Left lung (tissue), 10 donors: ENCODE data around the gene MACROD2. TPM values are rescaled to one million over a fixed set of nuclear protein-coding genes. Genes with fewer than 3 reads are reported as not detected.

ENCODE experiments used
- ATAC-seq: fragments of 200-7000 bp; cut with Tn5 transposase; one replicate; pipeline ENCODE4 v1.9.1; 2020; ENCODE audit warnings: moderate library complexity
- DNase-seq, 4 donors: peaks; one replicate each; pipeline ENCODE4 v3.0.0-alpha.2; 2013 to 2020
- H3K27ac ChIP-seq, 2 donors: fragments of 200-600 bp; sonication (generic) in 1 of 2; one replicate each; pipeline versions ENCODE4 v1.5.0 to v1.8.0; 2020 to 2021
- H3K27me3 ChIP-seq, 2 donors: fragments of 200-600 bp; sonication (generic) in 1 of 2; one replicate each; pipeline versions ENCODE4 v1.5.0 to v1.8.0; 2020 to 2021
- H3K36me3 ChIP-seq, 2 donors: fragments of 200-600 bp; sonication (generic) in 1 of 2; one replicate each; pipeline versions ENCODE4 v1.5.0 to v1.8.0; 2020 to 2021
- H3K4me1 ChIP-seq, 2 donors: fragments of 200-600 bp; one replicate each; pipeline ENCODE4 v1.8.0; 2021
- H3K4me3 ChIP-seq, 2 donors: fragments of 200-600 bp; sonication (generic) in 1 of 2; one replicate each; pipeline versions ENCODE4 v1.5.0 to v1.8.0; 2020 to 2021; ENCODE audit warnings: mild to moderate bottlenecking in 1 of 2
- H3K9me3 ChIP-seq, 2 donors: fragments of 200-600 bp; sonication (generic) in 1 of 2; one replicate each; pipeline versions ENCODE4 v1.5.0 to v1.8.0; 2020 to 2021
- CTCF ChIP-seq, 2 donors: fragments of 200-600 bp; sonication (generic) in 1 of 2; IDR thresholded peaks; one replicate each; pipeline versions ENCODE4 v1.5.0 to v1.8.0; 2021; ENCODE audit warnings: antibody characterized with exemption in 2 of 2
- intact Hi-C, 2 donors: fragments of 100-400 bp; cut with DNase I; formaldehyde crosslinking; loops; one replicate each; pipeline versions ENCODE4 v1.11.2 to v1.14.2; 2022
- polyA plus RNA-seq, 6 donors: library from polyadenylated mRNA; unstranded; fragments of 120-200 nt; gene quantifications; one replicate each; pipeline ENCODE4 v1.2.1, GENCODE V29; 2013; ENCODE audit not compliant: insufficient read length in 6 of 6
- total RNA-seq, 2 donors: library from RNA; stranded (reverse); fragmentation: NEBNext Ultra II Directional; extraction: Animal tissue kit (Norgen Biotek cat#: 25700); gene quantifications; one replicate each; pipeline ENCODE4 v1.2.1, GENCODE V29; 2021
- donor health status: DM: no; HTN: yes; CAD: no.
- donor health status: DM: no; HTN: no; CAD: no.

MACROD2 gene
- total and polyA plus RNA-seq, 8 donors = 6.1 to 23.6 (median 8.9) TPM

GRCh38 chr20:14333721-14334120, 338.4 kb downstream of the MACROD2 start:
- DNase-seq = no peak
- H3K27me3 ChIP-seq = no peaks in the 10 kb centered on the region
- peak overlapping the region; percentile 4 to 45 for H3K27ac ChIP-seq

GRCh38 chr20:14334306-14334930, 339.1 kb downstream of the MACROD2 start:
- peak overlapping the region; percentile 26 to 83 for H3K27ac ChIP-seq
- TF ChIP-seq CTCF (IDR thresholded peaks at IDR 0.05) = peak in 1 of 2 donors; percentile 25
- ATAC-seq (peak; percentile 49), DNase-seq (peak in 2 of 4 donors; percentile 34 to 69)
- no peaks in the 10 kb centered on the region for H3K9me3 ChIP-seq
- H3K4me3 ChIP-seq = peak overlapping the region; percentile 30 to 37
- H3K4me1 ChIP-seq = no peaks in the 10 kb centered on the region
- intact Hi-C loops = no loop called here
- H3K27me3 ChIP-seq = no peaks in the 10 kb centered on the region
- H3K36me3 ChIP-seq = no peaks in the 10 kb centered on the region

More at GRCh38 chr20:14333721-14334120, 338.4 kb downstream of the MACROD2 start:
- Histone ChIP-seq H3K36me3 (no peaks in the 10 kb centered on the region), H3K4me1 (no peaks in the 10 kb centered on the region), H3K4me3 (peak overlapping the region; percentile 12 to 37), H3K9me3 (no peaks in the 10 kb centered on the region)
- intact Hi-C loops = no loop called here
- TF ChIP-seq CTCF (IDR thresholded peaks at IDR 0.05) = no peak
- ATAC-seq = no peak

- peak overlapping the region; percentile 30 to 37 for H3K4me3 ChIP-seq
- H3K4me1 ChIP-seq = no peaks in the 10 kb centered on the region
- no peak for TF ChIP-seq CTCF (IDR thresholded peaks at IDR 0.05)
- intact Hi-C loops = no loop called here
- DNase-seq (no peak), ATAC-seq (no peak)
- H3K27ac ChIP-seq = peak overlapping the region; percentile 26 to 83
- no peaks in the 10 kb centered on the region for H3K27me3 ChIP-seq
- H3K36me3 ChIP-seq = no peaks in the 10 kb centered on the region
- no peaks in the 10 kb centered on the region for H3K9me3 ChIP-seq
These were observed 339.7 kb downstream of the MACROD2 start for GRCh38 chr20:14335052-14335451.

- peak overlapping the region; percentile 50 to 83 for H3K27ac ChIP-seq
- DNase-seq (peak in 1 of 4 donors; percentile 29), ATAC-seq (peak; percentile 37)
- H3K36me3 ChIP-seq = no peaks in the 10 kb centered on the region
- H3K4me1 ChIP-seq = no peaks in the 10 kb centered on the region
- TF ChIP-seq CTCF (IDR thresholded peaks at IDR 0.05) = no peak
- no peaks in the 10 kb centered on the region for H3K27me3 ChIP-seq
- no peaks in the 10 kb centered on the region for H3K9me3 ChIP-seq
- intact Hi-C loops = no loop called here
- H3K4me3 ChIP-seq = peak overlapping the region; percentile 30 to 37
These were observed 341.4 kb downstream of the MACROD2 start for GRCh38 chr20:14336686-14337085.

- intact Hi-C loops = no loop called here
- ATAC-seq = peak; percentile 91
- peak; percentile 37 to 54 for TF ChIP-seq CTCF (IDR thresholded peaks at IDR 0.05)
- H3K27ac ChIP-seq = peak within 1 kb of the TSS; percentile 50 to 83
- H3K36me3 ChIP-seq = no peaks in the 10 kb centered on the region
- no peaks in the 10 kb centered on the region for H3K9me3 ChIP-seq
- DNase-seq = peak; percentile 50 to 94 (median 86)
- H3K4me1 ChIP-seq = no peaks in the 10 kb centered on the region
- H3K27me3 ChIP-seq = no peaks in the 10 kb centered on the region
- H3K4me3 ChIP-seq = peak within 1 kb of the TSS; percentile 30 to 37
These were observed 342.3 kb downstream of the MACROD2 start, which contains the start of gene FLRT3 for GRCh38 chr20:14337400-14338171. Gene FLRT3, minus strand, starts transcription at chr20:14337612. Its CDS starts 10,106 bp downstream, at chr20:14327506.
